MM.1S (cell line): ENCODE measurements around the gene FOXP1.

Experiments
- CTCF ChIP-seq: fragments of 300-600 bp; sonication (generic); IDR thresholded peaks from 2 replicates; pipeline ENCODE4 v1.5.1; 2016; ENCODE audit warnings: antibody characterized with exemption, low read length, mixed read lengths
- EZH2phosphoT487 ChIP-seq: fragments of 300-600 bp; sonication (generic); IDR thresholded peaks from 2 replicates; pipeline ENCODE4 v1.6.1; 2018; ENCODE audit warnings: antibody characterized with exemption, low read length

- TF ChIP-seq CTCF (no peak), EZH2phosphoT487 (no peak)
Measured at GRCh38 chr3:71444028-71444860, 139.3 kb downstream of the FOXP1 start.
